Caki2 (cell line): ENCODE measurements around the gene DNAJA4. TPM values are rescaled to one million over a fixed set of nuclear protein-coding genes. Genes with fewer than 3 reads are reported as not detected.

Source experiments
- DNase-seq: peaks from one replicate; pipeline ENCODE4 v3.0.0-alpha.2; 2015; ENCODE audit warnings: low read depth
- in situ Hi-C: cut with HindIII; loops from 2 replicates; pipeline ENCODE4 v1.10.0; 2016; ENCODE audit warnings: low sequenced_read_pairs, low pct_unique_long_range_greater_than_20kb, mixed read lengths
- total RNA-seq: library from RNA; depleted of rRNA; stranded (reverse); fragments of >200 nt; shearing (Covaris generic); gene quantifications from 2 replicates; pipeline ENCODE4 v1.2.3, GENCODE V29; 2014; ENCODE audit warnings: low replicate concordance

DNAJA4 gene
- total RNA-seq, 1 experiment from 2014 or later: not detected

DNA sequence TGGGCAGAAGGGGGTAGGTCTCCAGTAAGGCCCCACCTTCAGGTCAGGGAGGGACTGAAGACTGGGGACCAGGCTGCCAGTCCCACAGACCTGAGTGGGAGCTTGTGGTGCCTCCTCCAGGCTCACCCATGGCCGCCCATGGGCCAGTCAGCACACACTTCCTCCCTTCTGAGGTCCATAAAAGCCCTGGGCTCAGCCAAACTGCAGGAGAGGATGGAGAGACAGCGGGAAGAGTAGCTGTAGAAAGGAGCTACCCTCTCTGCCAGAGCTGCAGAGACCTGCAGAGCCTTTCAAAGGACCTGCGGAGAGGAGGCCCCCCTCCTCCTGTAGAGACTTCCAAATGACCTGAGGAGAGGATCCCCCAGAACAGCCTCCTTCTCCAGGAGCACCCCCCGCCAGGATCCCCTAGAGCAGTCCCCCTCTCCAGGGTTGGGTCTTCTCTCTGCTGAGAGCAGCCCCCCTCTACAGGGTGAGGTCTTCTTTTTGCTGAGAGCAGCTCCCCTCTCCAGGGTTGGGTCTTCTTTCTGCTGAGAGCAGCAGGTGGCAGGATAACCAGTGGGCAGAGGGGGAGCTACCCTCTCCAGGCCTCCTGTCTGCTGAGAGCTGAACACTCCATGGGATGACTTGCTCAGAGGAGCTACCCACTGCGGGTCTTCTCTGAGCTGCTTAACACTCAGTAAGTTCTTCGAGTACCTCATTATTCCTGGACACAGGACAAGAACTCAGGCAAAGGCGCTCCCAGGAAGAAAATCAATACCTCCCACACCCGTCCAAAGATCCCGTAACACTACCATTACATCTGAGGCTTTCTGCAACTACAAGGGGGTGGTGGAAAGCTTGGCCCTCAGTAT lies 40.1 kb downstream of the DNAJA4 start:
- no peak for DNase-seq
- in situ Hi-C loops: no loop called here

DNA sequence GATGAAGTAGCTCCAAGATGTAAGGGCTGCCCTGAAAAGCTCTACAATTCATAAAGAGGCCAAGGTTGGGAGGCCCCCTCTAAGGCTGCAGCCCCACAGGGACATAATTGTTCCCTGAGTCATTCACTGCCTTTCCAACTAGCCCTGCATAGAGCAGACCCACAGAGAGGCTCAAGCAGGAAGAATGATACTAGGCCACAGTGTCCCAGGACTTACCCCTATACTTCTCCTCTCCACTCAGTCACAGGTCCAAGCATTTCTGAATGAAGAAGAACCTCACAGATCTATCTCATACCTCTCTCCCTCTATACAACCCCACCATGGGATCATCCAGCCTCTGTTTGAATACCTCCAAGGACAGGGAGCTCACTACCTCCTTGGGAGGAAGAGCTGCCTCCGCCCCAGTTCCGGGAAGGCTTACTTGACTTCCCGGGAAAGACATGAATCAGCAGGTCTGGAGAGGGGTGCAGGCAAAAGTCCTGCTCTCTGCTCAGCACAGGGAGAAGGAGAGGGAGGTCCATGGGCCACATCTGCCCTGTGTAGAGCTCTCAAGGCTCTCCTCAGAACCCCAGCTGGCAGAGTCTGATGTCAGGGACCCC lies 41.9 kb downstream of the DNAJA4 start:
- in situ Hi-C loops: no loop called here
- no peak for DNase-seq

DNA sequence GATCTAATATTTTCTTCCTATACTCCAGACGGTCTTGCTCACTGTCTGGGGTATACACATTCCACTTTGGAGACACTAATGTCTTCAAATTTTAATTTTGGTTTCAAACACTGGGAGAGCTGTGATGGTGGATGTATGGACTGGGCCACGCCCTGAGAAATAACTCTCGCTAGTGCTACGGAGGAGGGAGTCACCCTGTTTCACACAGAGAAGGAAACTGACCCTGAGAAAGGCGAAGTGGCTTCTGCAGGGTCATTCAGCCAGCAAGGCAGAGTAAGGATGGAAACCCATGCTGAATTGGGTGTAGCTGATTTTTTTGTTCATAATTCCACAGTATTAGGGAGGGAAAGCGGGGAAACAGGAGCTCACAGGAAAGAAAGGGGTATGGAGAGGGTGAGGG lies 43.6 kb downstream of the DNAJA4 start:
- DNase-seq: no peak
- in situ Hi-C loops: no loop called here

DNA sequence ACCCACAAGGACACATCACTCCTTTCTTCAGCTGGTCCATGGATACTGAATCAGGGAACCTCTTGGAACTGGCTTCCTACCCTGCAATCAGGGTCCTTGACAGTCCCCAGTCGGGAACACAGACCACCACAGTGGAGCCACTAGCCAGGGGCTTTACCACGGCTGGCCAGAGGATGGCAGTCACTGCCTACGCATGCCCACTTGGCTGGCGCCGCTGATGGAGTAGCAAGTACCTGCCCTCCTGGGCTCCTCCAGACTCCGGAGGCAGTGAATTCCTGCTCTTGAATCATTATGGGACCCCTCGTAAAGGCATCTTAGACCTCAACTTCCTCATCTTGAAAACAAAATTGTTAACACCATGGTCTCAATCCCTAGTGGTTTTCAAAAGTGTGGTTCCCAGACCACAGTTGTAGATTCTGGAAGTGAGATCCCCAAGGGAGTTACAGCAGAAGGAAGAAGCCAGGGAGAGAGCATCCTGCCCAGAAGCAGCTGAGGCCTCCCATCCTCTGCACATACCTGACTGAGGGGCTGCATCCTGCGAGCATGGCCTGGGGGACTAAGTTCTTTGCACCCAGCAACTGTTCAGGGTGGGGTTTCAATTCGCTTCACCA lies 44.2 kb downstream of the DNAJA4 start:
- DNase-seq: peak; percentile 18
- in situ Hi-C loops: no loop called here

DNA sequence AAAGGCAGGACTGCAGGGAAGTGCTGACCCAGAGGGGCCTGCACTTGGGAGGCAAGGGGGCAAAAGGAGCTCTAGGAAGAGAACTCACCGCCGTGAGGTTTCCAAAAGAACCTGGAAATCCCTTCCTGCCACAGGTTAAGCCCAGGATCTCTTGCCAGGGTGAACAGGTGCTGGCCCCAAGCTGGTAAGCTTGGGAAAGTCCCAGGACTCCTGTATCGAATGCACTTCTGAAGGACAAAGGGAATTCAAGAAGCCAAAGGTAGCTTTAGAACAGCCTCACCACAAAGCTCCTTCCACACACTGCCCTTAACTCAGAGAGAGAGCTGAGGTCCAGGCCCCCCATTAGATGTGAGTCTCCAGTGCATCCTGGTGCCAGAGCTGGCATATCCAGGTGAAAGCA lies 46.9 kb downstream of the DNAJA4 start:
- no peak for DNase-seq
- in situ Hi-C loops: no loop called here

DNA sequence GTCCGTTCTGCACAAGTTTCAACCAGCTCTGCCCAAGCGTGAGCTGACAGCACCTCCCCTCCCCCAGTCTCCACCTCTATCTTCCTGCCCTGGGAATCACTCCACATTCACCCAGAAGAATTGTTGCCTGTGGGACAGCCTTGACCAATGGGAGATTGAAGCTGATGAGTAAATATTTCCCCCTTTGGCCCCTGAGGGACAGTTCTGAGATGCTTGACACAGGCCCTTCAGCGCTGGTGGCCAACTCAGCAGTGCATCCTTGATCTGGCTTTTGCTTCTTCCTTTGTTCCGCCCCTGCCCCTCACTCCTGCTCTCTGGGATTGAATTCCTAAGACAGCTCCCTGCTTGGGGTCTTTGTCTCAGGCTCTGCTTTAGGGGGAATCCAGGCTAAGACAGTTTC lies 48.2 kb downstream of the DNAJA4 start:
- no peak for DNase-seq
- in situ Hi-C loops: no loop called here

DNA sequence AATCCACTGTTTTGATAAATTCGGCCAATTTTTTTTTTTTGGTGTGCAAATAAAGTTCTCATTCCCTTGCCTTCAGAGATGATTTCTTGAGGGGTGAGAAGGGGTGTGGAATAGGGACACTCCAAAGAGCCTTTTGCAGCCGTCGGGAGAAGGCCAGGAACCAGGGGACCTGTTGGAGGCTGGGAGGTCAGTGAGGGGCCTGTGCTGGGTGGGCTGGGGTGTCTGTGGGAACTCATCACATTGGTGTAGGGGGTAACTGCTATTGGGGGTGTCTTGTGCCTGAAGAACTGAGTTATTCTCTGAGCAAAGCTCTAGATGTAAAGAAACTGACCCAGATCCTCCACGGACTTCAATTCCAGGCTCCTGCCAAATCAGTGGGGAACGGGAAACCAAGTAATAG lies 48.6 kb downstream of the DNAJA4 start:
- in situ Hi-C loops: no loop called here
- no peak for DNase-seq

DNA sequence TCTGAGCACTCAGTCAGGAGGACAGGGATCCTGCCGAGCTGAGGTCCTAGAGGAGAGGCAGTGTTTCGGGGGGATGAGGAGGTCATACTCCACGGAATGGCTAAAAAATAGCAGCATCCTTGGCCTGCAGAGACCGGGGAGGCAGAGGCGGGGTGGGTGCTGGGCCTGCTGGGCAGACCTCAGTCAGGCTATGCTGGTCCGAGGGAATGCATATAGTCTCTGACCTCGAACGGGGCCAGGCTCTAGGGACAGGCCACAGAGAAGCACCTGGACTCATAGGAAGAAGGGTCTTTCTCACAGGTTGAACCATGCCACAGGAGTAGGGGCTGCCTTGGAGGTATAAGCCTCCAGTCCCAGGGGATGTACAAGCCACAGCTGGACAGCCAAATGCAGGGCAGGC lies 49.0 kb downstream of the DNAJA4 start:
- in situ Hi-C loops: no loop called here
- no peak for DNase-seq

DNA sequence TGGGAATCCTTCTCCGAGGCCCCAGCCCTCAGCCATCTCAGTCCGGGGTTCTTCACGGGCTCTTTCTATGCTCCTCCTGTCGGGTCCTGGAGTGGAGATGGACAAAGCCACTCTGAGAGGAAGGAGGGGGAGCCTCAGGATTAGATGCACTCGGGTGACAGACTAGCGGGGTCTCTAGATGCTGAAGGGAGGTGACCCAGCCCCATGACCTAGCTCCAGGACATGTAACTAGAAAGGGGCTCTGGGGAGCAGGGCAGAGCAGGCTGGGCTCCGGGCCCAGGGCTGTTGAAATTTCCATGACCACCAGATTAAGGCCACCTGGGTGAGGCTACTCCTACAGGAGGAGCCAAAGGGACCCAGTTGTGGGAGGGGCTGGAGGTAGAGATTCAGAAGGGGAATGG lies 49.8 kb downstream of the DNAJA4 start:
- DNase-seq: no peak
- in situ Hi-C loops: no loop called here

DNA sequence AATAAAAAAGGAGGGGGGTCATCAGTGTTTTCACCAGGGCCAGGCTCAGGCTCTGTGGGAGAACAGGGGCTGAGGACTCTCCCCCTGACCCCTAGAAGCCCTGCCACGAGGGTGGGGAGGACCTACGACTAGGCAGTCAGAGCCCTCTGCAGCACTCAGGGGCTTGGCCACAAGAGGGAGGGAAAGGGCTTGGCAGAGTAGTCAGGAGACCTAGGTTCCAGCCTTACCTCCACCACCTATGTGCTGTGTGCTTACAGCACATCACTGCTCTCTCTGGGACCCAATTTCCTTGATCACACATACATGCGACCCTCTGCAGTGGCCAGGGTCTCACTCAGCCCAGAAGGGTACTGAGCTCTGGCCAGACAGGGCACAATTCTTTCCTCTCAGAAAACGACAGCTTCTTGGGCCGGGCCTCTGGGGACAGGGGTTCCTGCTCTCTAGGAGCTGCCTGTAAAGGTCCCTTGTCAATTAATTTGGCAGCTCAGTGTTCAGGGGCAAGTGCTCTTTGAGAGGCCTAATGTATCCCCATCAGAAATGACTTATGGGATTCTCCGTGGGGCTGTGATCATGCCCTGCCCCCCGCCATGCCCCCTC lies 51.4 kb downstream of the DNAJA4 start:
- no peak for DNase-seq
- in situ Hi-C loops: no loop called here

DNA sequence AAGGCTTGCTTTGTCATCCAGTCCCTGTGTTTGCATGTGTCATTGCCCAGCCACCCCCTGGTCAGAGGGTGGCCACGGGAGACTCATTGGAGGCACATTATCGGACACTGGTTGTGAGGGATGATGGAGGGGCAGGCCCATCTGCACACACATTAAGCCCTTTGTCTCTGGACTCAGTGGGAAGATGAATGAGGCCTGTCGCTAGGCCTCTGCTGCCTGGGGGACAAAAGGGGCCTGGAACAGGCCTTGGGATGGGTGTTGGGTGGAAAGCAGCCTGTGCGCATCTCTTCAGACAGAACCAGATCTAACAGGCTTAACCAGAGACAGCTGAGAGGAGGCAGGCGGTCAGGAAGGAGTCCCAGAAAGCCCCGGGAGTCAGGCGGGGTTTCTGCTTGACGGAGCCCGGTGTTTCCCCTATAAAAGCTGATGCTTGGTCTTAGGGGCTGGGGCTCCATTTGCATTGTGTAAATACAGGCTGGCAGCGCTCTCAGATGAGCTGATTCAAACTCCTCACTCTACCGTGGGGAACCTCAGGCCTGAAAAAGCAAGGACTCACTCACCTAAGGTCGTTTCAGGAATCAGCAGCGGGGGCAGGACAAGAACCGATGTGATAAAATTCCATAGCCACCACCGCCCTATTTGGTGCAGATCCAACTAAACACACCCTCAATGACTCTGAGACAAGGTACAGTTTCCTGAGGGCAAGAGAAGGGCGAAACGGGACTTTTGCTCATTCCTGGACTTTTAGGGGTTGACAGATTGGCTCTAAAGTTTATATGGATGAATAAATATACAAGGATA lies 52.1 kb downstream of the DNAJA4 start:
- no peak for DNase-seq
- in situ Hi-C loops: no loop called here

DNA sequence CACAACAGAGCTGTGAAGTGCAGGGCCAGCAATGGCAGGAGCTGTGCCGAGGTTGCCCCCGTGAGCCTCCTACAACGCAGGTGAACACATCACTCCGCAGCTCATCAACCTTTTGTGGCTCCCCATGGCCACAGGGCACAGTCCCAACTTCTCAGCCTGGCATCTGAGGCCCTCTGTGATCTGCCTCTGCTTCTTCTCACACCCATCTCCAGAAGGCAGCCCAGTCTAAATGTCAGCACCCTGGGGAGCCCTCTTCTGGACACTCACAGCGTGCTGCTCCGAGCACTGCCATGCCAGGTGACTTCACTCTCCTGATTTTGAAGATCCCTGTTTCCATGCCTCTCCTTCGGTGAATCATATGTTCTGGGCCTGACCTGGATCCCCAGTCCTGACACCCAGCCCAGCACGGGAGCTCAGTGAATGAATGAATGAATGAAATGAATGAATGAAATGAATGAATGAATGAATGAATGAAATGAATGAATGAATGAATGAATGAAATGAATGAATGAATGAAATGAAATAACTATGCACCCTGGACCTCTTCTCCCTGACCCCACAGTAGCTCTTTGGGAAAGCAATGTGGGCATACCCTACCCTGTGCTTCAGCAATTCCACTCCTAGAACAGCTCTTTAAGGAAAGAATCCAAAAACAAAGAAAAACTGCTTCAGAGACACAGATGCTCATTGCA lies 52.9 kb downstream of the DNAJA4 start:
- in situ Hi-C loops: no loop called here

DNA sequence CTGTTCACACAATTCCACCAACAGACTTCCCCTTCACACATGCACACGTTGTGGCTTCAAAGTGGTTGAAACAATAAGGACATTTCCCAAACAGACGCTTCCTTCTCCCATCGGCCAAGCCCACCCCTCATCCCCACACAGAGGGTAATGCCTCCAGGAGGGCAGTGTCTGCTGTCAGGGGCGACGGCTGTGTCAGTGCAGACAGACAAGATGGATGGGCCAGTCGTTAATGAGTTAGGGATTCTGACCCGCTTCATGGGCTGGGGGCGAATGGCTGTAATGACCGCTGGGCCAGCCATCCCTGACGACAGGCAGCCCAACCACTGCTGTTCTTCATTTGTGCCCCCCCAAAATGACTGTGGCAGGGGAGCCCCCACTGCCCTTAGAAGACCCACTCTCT lies 55.2 kb downstream of the DNAJA4 start:
- DNase-seq: no peak
- in situ Hi-C loops: no loop called here

More for the DNA sequence above, 52.9 kb downstream of the DNAJA4 start:
- DNase-seq: peak; percentile 13

DNA sequence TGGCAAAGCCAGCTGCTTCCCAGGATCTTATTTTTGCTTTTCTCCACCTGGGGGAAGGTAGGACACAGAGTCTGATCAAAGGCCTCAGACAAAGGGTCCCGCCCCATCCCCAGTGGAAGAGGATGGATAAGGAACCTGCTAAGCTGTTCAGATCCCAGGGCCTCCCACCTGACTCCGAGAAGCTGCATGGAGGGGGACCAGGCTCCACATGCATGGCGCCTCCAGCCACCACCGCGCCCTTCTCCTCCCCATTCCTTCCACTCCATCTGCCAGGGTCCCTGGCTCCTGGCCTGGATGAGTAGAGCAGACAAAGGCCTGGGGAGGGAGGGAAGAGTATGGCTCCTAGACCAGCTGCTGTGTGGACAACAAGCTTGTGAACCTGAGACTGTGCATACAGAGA lies 55.8 kb downstream of the DNAJA4 start:
- in situ Hi-C loops: no loop called here
- DNase-seq: no peak

DNA sequence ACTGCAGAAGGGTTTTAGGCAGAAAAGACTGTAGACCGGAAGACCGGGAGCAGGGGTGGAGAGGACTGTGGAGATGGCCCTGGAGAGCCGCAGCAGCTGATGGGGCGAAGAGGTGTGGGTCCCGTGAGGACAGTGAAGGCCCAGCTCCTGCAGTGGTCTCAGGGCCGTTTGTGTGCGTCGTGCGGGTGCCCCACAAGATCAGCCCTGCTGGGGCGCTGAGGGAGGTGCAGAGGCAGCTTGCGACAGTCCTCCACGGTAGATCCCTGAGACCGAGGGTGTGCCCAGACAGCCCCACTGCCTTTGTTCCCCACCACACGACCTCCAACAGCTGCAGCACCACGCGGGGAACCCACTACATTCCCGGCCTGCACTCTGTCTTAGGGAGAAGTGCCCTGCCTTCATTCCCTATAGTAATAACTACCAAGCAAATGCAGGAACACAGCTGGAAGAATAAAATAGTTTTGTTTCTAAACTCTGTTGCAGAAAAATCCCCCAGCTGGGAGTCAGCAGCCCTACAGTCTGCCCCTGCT lies 56.7 kb downstream of the DNAJA4 start:
- in situ Hi-C loops: no loop called here
- no peak for DNase-seq

DNA sequence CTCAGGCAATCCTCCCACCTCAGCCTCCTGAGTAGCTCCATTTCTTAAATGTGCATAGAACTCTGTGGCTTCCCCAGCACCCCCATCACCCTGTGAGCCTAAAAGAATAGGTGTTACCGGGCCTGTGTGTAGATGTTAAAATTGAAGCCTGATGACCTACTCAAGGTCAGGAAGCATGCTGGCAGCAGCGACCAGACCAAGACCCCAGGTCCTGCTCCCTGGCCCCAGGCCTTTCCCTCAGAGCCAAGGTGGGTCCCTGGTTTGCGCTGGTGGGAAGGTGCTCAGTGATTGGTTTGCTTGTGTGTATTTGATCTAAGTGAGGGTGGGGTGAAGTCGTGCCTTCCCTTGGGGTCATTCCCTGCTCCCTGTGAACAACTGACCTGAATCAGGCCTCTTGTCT lies 57.4 kb downstream of the DNAJA4 start:
- no peak for DNase-seq
- in situ Hi-C loops: no loop called here

DNA sequence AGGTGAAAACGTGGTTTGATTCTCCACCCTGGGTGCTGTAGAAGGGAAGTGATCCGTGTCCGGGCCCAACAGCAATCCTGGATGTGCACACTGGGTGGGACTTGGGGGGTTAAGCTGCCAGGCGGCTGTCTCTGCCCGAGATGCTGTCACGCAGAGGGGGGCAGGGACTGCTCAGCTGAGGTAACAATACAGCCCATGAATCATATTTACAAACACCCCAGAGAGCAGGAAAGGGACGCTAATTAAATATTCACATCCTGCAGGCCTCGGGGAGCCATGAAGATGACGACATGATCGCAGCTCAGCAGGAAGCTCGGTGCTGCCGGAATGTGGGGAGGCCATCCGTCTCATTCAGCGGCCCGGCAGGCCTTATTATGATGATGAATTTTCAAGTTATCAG lies 57.9 kb downstream of the DNAJA4 start:
- in situ Hi-C loops: no loop called here
- no peak for DNase-seq
